Activated CD4-positive, alpha-beta T cell treated with anti-CD3 and anti-CD28 coated beads, Interleukin-2, amount 10 ng/mL, durations not matched to agents 7 days and 5 days (primary cell): ENCODE results near the gene SPP1. TPM values are rescaled to one million over a fixed set of nuclear protein-coding genes. Genes with fewer than 3 reads are reported as not detected.
"Not testable (repeated sequence)": the region's sequence is repeated elsewhere in the genome, so short reads cannot be mapped to it uniquely, and the experiment has no call there.

Source experiments
- CTCF ChIA-PET: fragments of 350-600 bp; sonication (Branson Sonifier 250); formaldehyde crosslinking; loops from one replicate; lab custom pipeline; 2021; ENCODE audit warnings: antibody characterized with exemption; lab: Charles Lee
- POLR2A ChIA-PET: fragments of 350-600 bp; sonication (Branson Sonifier 250); formaldehyde crosslinking; loops from one replicate; lab custom pipeline; 2021; ENCODE audit warnings: antibody characterized with exemption; lab: Charles Lee
- DNase-seq: peaks from one replicate; pipeline ENCODE4 v3.0.0-alpha.2; 2020
- H3K27ac Mint-ChIP-seq: one replicate; pipeline ENCODE4 v1.8.0; 2021; ENCODE audit warnings: mild to moderate bottlenecking, moderate library complexity, mixed read lengths
- H3K27me3 Mint-ChIP-seq: one replicate; pipeline ENCODE4 v1.8.0; 2021; ENCODE audit warnings: mixed read lengths
- H3K36me3 Mint-ChIP-seq: one replicate; pipeline ENCODE4 v1.8.0; 2021; ENCODE audit warnings: low read depth, mixed read lengths
- H3K4me1 Mint-ChIP-seq: one replicate; pipeline ENCODE4 v1.8.0; 2021; ENCODE audit warnings: mixed read lengths
- H3K4me3 Mint-ChIP-seq: one replicate; pipeline ENCODE4 v1.8.0; 2021; ENCODE audit warnings: mild to moderate bottlenecking, moderate library complexity, mixed read lengths
- H3K9me3 Mint-ChIP-seq: one replicate; pipeline ENCODE4 v1.8.0; 2021; ENCODE audit warnings: mixed read lengths
- total RNA-seq, 2 experiments: library from RNA; stranded (reverse); gene quantifications; one replicate each; pipeline ENCODE4 v1.2.3, GENCODE V29; 2021

Gene SPP1
- total RNA-seq, 2 experiments from 2014 or later: 0.17 to 0.79 TPM

DNA sequence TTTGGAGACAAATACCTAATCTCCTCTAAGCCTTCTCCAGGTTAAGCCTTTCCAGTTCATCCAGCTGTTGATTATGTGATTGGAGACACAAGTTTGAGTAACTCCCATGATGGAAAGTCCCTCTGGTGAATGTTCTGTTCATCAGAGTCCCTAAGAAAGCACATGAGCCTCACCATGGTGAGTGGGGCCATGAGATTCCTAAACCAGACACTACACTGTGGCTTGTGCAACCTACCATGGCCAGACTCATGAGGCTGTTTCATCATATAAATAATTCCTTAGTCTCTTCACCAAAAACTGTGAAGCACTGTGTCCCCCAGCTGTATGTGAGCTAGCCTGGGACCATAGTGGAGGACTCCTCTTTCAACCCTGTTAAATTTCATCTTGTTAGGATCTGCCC, 46.3 kb downstream of the SPP1 start:
- ChIA-PET CTCF (interaction anchor here (1.0 to 1.6 kb wide), 2 partner anchors 13 to 16 kb away, joined by 3 to 4 read pairs; no protein-coding TSS in a partner anchor), POLR2A (no interaction called here)
- H3K27ac Mint-ChIP-seq: no peak overlapping the region
- H3K27me3 Mint-ChIP-seq: no peaks in the 10 kb centered on the region
- DNase-seq: no peak
- peaks cover 4% of the 10 kb centered on the region for H3K4me1 Mint-ChIP-seq
- peaks cover 11% of the 10 kb centered on the region for H3K9me3 Mint-ChIP-seq
- peaks cover 37% of the 10 kb centered on the region for H3K36me3 Mint-ChIP-seq
- H3K4me3 Mint-ChIP-seq: no peak overlapping the region

DNA sequence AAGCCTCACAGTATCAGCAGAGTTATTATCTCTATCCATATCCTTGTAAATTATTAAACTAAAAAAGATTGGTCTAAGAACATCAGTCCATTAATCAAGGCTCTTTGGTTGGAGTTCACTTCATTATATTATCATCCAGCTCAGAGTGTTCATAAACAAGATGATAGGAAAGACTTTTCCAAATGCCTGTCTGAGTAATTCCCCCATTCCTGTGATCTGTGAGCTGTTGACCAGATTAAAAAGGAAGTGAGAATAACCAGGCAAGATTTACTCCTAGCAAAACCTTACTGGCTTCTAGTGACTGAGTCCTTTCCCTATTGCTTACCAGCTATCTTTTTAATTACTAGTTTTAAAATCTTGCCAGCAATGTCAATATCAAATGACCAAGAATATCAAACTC, 46.8 kb downstream of the SPP1 start:
- Mint-ChIP-seq H3K4me3 (no peak overlapping the region), H3K27ac (no peak overlapping the region), H3K4me1 (peaks cover 4% of the 10 kb centered on the region), H3K27me3 (no peaks in the 10 kb centered on the region), H3K9me3 (peaks cover 14% of the 10 kb centered on the region), H3K36me3 (peaks cover 41% of the 10 kb centered on the region)
- POLR2A ChIA-PET: no interaction called here
- CTCF ChIA-PET: no interaction called here
- DNase-seq: no peak

GRCh38 chr4:88025868-88026661, 50.6 kb downstream of the SPP1 start:
- POLR2A ChIA-PET, DNase-seq, H3K27ac Mint-ChIP-seq, H3K4me3 Mint-ChIP-seq, H3K27me3 Mint-ChIP-seq: not testable (repeated sequence)
- H3K36me3 Mint-ChIP-seq: peaks cover 51% of the 10 kb centered on the region
- peaks cover 21% of the 10 kb centered on the region for H3K9me3 Mint-ChIP-seq
- H3K4me1 Mint-ChIP-seq: peaks cover 11% of the 10 kb centered on the region
- CTCF ChIA-PET: interaction anchor here (0.7 kb wide), 1 partner anchor 141 kb away, joined by 3 read pairs; no protein-coding TSS in a partner anchor

DNA sequence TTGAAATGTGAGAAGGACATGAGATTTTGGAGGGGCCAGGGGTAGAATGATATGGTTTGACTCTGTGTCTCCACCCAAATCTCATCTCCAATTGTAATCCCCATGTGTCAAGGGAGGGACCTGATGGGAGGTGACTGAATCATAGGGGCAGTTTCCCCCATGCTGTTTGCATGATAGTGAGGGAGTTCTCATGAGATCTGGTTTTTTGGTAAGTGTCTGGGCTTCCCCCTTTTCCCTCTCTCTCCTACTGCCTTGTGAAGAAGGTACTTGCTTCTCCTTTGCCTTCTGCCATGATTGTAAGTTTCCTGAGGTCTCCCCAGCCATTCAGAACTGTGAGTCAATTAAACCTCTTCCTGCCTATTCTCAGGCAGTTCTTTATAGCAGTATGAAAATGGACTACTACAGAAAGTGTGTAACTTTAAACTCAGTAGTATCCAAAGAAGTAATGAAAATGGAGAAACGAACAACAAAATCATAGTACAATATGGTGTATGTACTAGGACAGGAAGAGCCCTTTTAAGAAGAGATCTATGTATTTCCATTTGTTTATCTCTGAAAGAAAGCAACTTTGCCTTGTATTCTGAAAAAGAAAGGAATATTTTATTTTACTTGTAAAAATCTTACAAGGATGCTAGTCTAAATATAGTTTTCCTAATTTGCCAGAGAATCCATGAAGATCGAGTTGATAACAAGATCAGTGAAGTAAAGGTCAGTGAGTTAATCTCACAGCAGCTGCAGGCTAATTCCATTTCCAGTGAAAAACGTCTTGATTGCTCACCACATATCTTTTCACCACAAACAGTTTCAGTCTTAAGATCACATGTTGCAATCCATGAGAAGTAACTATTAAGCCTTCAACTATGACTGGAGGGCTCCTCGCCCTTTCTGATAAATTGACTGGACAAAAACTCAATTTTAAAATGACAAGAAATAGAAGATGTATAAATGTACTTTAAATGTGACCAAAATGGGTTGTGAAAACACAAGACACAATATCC, 52.4 kb downstream of the SPP1 start:
- peaks cover 48% of the 10 kb centered on the region for H3K36me3 Mint-ChIP-seq
- H3K4me1 Mint-ChIP-seq: peaks cover 11% of the 10 kb centered on the region
- no peak overlapping the region for H3K27ac Mint-ChIP-seq
- H3K9me3 Mint-ChIP-seq: peaks cover 21% of the 10 kb centered on the region
- POLR2A ChIA-PET: no interaction called here
- H3K27me3 Mint-ChIP-seq: no peaks in the 10 kb centered on the region
- no peak overlapping the region for H3K4me3 Mint-ChIP-seq
- CTCF ChIA-PET: interaction anchor here (0.6 to 0.8 kb wide), 2 partner anchors 9 to 13 kb away, joined by 3 read pairs; no protein-coding TSS in a partner anchor
- DNase-seq: no peak

- H3K27me3 Mint-ChIP-seq: no peaks in the 10 kb centered on the region
- peaks cover 41% of the 10 kb centered on the region for H3K36me3 Mint-ChIP-seq
- no peak overlapping the region for H3K27ac Mint-ChIP-seq
- DNase-seq: no peak
- H3K4me1 Mint-ChIP-seq: peaks cover 11% of the 10 kb centered on the region
- no peak overlapping the region for H3K4me3 Mint-ChIP-seq
- CTCF ChIA-PET: interaction anchor here (0.8 kb wide), 1 partner anchor 12 kb away, joined by 3 read pairs; no protein-coding TSS in a partner anchor
- POLR2A ChIA-PET: no interaction called here
- peaks cover 21% of the 10 kb centered on the region for H3K9me3 Mint-ChIP-seq
Measured at GRCh38 chr4:88028946-88029345, 53.4 kb downstream of the SPP1 start.

DNA sequence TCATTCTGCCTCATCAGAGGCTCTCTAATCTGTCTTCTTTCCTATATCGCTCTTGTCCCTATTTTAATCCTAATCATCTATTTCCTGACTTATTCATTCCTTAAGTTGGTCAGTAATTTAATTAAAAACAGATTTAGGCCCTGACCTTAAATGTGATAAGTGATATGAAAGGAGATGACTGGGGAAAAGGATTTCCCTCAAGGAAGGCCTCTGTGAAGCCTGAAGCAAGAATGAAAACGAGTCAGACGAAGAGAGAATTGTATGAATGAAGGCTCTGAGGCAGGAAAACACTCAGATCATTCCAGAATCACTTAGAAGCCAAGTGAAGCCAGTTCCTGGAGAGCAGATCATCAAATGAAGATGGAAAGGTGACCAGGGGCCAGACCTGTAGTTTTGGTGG, 54.0 kb downstream of the SPP1 start:
- H3K36me3 Mint-ChIP-seq: peaks cover 37% of the 10 kb centered on the region
- H3K4me3 Mint-ChIP-seq: no peak overlapping the region
- H3K4me1 Mint-ChIP-seq: peaks cover 11% of the 10 kb centered on the region
- POLR2A ChIA-PET: no interaction called here
- no peak for DNase-seq
- CTCF ChIA-PET: no interaction called here
- H3K27me3 Mint-ChIP-seq: no peaks in the 10 kb centered on the region
- H3K9me3 Mint-ChIP-seq: peaks cover 21% of the 10 kb centered on the region
- H3K27ac Mint-ChIP-seq: no peak overlapping the region

DNA sequence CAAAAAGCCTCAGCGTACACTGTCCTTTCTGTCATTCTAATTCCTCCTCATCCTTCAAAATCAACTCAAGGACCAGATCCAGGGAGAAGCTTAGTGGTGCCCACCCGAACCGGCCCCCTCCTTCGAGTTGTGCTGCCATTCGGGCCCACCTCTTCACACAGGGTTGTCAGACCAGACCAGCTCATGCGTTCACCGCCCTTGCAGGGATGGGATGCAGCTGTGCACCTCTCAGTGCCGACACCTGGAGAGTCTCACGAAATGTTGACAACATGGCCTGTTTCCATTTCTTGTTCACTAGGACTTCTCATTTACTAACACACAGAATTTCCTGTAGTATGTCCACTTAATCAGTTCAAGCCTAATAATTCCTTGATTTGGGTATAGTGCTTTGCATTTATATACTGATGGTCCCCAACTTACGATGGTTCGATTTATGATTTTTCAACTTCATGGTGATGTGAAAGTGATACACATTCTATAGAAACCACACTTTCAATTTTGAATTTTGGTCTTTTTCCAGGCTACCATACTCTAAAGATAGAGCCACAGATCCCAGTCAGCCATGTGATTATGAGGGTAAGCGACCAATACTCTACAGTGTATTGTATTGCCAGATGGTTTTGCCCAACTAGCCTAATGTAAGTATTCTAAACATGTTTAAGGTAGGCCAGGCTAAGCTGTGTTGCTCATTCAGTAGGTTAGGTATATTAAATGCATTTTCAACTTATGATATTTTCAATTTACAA, 55.2 kb downstream of the SPP1 start:
- peaks cover 11% of the 10 kb centered on the region for H3K4me1 Mint-ChIP-seq
- POLR2A ChIA-PET: no interaction called here

More for the DNA sequence above, 55.2 kb downstream of the SPP1 start:
- Mint-ChIP-seq H3K9me3 (peaks cover 18% of the 10 kb centered on the region), H3K4me3 (no peak overlapping the region), H3K36me3 (peaks cover 30% of the 10 kb centered on the region), H3K27ac (no peak overlapping the region), H3K27me3 (no peaks in the 10 kb centered on the region)
- CTCF ChIA-PET: interaction anchor here (0.6 to 1.3 kb wide), 3 partner anchors 181 to 617 kb away, joined by 3 read pairs; no protein-coding TSS in a partner anchor
- no peak for DNase-seq

Other genes starting within 250 kb of the SPP1 start
- not detected for gene IBSP, start 176.2 kb upstream of the SPP1 start, total RNA-seq
- gene MEPE, start 142.7 kb upstream of the SPP1 start, total RNA-seq: not detected
- gene PKD2, start 31.9 kb downstream of the SPP1 start, total RNA-seq: 10 to 100 TPM; 11.8 to 13.2 TPM
- 1 to 10 TPM; 1.1 to 1.4 TPM for gene ABCG2, start 182.9 kb downstream of the SPP1 start, total RNA-seq